Measurements from ENCODE around the gene RPS4Y1.
"Not testable (repeated sequence)": the region's sequence is repeated elsewhere in the genome, so short reads cannot be mapped to it uniquely, and the experiment has no call there.

RPS4Y1 gene

DNA sequence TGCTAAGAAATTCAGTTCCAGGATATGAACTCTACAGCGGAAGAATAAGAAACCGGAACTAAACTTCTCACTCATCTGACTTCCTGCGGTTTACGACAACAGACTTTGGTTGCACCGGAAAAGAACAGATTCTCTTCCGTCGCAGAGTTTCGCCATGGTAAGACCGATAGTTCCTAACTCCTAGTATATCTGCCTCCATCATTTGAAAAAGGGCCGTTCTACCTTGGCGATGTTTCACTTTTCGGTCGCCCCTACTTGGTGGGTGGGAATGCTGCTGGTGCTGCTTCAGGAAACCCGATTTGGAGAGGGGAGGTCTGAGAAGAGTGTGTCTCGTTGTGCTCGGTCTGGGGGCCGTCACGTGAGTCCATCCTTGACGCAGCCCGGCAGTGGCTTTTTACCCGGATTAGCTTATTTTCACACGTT is at the start of gene RPS4Y1:
RPS4Y1 (plus strand) TSS at position 132 of the 423 bp plus-strand sequence; CDS start at position 155, 23 bp downstream.
- no peaks in the 10 kb centered on the region for H3K36me3 Mint-ChIP-seq (ENCODE audit: low read depth)
- H3K27ac Mint-ChIP-seq, result no peak within 1 kb of the TSS
- no peaks in the 10 kb centered on the region for H3K27me3 Mint-ChIP-seq (ENCODE audit: low read depth)
- no peaks in the 10 kb centered on the region for H3K9me3 Mint-ChIP-seq
- H3K4me3 Mint-ChIP-seq, result no peak within 1 kb of the TSS
- H3K4me1 Mint-ChIP-seq, result no peaks in the 10 kb centered on the region
- TF ChIP-seq, protein P1, sequence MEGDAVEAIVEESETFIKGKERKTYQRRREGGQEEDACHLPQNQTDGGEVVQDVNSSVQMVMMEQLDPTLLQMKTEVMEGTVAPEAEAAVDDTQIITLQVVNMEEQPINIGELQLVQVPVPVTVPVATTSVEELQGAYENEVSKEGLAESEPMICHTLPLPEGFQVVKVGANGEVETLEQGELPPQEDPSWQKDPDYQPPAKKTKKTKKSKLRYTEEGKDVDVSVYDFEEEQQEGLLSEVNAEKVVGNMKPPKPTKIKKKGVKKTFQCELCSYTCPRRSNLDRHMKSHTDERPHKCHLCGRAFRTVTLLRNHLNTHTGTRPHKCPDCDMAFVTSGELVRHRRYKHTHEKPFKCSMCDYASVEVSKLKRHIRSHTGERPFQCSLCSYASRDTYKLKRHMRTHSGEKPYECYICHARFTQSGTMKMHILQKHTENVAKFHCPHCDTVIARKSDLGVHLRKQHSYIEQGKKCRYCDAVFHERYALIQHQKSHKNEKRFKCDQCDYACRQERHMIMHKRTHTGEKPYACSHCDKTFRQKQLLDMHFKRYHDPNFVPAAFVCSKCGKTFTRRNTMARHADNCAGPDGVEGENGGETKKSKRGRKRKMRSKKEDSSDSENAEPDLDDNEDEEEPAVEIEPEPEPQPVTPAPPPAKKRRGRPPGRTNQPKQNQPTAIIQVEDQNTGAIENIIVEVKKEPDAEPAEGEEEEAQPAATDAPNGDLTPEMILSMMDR (IDR thresholded peaks at IDR 0.05; ENCODE audit: unreplicated experiment in 3 of 3), result no peak

DNA sequence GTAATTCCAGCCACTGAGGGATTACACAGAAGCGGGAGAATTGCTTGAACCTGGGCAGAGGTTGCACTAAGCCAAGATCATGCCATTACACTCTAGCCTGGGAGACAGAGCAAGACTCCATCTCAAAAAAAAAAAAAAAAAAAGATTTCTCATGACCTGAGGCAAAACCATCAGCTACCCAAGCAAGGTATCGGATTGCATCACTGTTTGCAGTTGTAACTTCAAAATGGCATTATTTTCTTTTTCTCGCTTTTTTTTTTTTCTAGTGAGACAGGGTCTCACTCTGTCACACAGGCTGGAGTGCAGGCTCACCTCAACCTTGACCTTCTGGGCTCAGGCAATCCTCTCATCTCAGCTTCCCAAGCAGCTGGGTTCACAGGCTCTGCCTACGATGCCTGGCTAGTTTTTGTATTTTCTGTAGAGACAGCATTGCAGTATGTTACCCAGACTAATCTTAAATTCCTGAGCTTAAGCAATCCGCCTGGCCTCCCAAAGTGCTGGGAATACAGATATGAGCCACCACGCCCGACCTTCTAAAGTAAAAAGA is 44.4 kb upstream of the RPS4Y1 start:
- Mint-ChIP-seq H3K4me3 (no peak overlapping the region), H3K4me1 (no peaks in the 10 kb centered on the region), H3K27ac (no peak overlapping the region), H3K27me3 (ENCODE audit: low read depth) (no peaks in the 10 kb centered on the region), H3K9me3 (no peaks in the 10 kb centered on the region), H3K36me3 (ENCODE audit: low read depth) (no peaks in the 10 kb centered on the region)
- TF ChIP-seq, protein P1 (IDR thresholded peaks at IDR 0.05; ENCODE audit: unreplicated experiment in 3 of 3), result no peak

DNA sequence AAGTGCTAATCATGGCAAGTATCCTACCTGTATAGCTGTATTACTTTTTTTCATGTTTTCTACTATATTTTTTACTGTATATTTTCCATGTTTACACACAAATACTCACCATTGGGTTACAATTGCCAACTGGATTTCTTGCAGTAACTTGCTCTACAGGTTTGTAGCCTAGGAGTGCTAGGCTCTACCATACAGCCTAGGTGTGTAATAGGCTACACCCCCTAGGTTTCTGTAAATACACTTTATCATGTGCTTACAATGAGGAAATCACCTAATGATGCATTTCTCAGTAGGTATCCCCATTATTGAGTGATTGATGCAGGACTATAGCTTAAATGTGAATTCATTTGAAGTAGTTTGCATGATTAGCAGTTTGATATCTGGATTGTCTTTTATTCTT is 43.4 kb upstream of the RPS4Y1 start:
- no peak overlapping the region for H3K4me3 Mint-ChIP-seq
- H3K27ac Mint-ChIP-seq, result no peak overlapping the region
- H3K27me3 Mint-ChIP-seq (ENCODE audit: low read depth), result no peaks in the 10 kb centered on the region
- TF ChIP-seq, protein P1 (IDR thresholded peaks at IDR 0.05; ENCODE audit: unreplicated experiment in 3 of 3), result no peak
- no peaks in the 10 kb centered on the region for H3K9me3 Mint-ChIP-seq
- H3K4me1 Mint-ChIP-seq, result no peaks in the 10 kb centered on the region
- H3K36me3 Mint-ChIP-seq (ENCODE audit: low read depth), result no peaks in the 10 kb centered on the region

DNA sequence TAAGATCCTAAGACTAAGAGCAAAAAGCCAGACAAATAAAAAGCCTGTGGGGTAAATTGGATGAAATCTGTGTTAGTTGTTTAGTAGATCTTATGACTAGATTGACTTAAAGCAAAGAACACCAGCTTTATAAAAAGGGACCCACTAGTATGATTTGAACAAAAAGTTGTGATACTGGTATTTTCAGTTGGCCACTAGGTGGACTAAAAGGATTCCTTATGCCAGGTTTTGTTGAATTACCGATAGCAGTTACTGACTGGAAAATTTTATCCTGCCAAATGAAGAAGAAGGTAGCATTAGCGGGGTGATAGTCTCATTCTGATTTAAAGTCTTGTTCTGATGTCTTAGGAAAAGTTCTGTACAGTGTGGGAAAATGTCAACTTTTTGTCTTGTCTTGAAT is 41.2 kb upstream of the RPS4Y1 start:
- TF ChIP-seq, protein P1 (IDR thresholded peaks at IDR 0.05; ENCODE audit: unreplicated experiment in 3 of 3), result no peak
- H3K9me3 Mint-ChIP-seq, result no peaks in the 10 kb centered on the region
- no peaks in the 10 kb centered on the region for H3K27me3 Mint-ChIP-seq (ENCODE audit: low read depth)
- no peak overlapping the region for H3K27ac Mint-ChIP-seq
- no peaks in the 10 kb centered on the region for H3K36me3 Mint-ChIP-seq (ENCODE audit: low read depth)
- no peaks in the 10 kb centered on the region for H3K4me1 Mint-ChIP-seq
- H3K4me3 Mint-ChIP-seq, result no peak overlapping the region

DNA sequence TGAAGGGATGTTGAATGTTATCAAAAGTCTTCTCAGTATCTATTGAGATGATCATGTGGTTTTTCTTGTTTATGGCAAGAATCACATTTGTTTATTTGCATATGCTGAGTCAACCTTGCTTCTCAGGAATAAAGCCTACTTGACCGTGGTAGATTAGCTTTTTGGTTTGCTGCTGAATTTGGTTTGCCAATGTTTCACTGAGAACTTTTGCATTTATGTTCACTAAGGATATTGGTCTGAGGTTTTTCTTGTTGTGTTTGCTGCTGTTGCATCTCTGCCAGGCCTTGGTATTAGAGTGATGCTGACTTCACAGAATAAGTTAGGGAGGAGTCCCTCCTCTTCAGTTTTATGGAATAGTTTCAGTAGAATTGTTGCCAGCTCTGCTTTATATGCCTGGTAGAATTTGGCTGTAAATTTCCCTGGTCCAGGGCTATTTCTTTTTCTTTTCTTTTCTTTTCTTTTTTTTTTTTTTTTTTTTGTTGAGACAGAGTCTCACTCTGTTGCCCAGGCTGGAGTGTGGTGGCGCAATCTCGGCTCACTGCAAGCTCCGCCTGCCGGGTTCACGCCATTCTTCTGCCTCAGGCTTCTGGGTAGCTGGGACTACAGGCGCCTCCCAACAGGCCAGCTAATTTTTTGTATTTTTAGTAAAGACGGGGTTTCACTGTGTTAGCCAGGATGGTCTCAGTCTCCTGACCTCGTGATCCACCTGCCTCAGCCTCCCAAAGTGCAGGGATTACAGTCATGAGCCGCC is 24.1 kb upstream of the RPS4Y1 start:
- H3K4me3 Mint-ChIP-seq; H3K36me3 Mint-ChIP-seq (ENCODE audit: low read depth); H3K27me3 Mint-ChIP-seq (ENCODE audit: low read depth); H3K4me1 Mint-ChIP-seq; H3K9me3 Mint-ChIP-seq; H3K27ac Mint-ChIP-seq: not testable (repeated sequence)

DNA sequence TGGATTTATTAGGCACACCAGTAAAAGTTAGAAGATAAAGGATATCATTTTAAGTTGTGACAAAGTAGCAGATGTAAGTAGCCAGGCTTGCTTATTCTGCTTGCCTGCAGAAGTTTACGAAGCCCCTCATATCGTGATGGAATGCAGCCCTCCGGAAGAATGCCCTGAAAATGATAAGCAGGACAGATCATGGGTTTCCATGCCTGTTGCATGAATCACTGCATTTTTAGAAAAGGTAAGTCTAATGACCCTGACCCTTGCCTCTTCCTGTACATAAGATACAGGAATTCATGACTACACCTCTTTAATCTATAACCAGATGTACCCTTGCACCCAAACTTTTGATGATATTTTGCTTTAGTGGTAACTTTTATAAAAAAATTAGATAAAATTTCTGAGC is 16.9 kb upstream of the RPS4Y1 start:
- TF ChIP-seq, protein P1 (IDR thresholded peaks at IDR 0.05; ENCODE audit: unreplicated experiment in 3 of 3), result no peak
- Mint-ChIP-seq H3K9me3 (no peaks in the 10 kb centered on the region), H3K36me3 (ENCODE audit: low read depth) (no peaks in the 10 kb centered on the region), H3K27me3 (ENCODE audit: low read depth) (no peaks in the 10 kb centered on the region), H3K27ac (no peak overlapping the region), H3K4me1 (no peaks in the 10 kb centered on the region), H3K4me3 (no peak overlapping the region)

Data from nephron (organoid).